RCC 7860 (cell line): ENCODE measurements around the gene CHD6.
"Not testable (repeated sequence)": the region's sequence is repeated elsewhere in the genome, so short reads cannot be mapped to it uniquely, and the experiment has no call there.

Experiments used
- DNase-seq: peaks from one replicate; pipeline ENCODE4 v3.0.0-alpha.2; 2015; ENCODE audit warnings: low spot score
- FAIRE-seq: peaks from 2 replicates; lab custom pipeline; 2012; peaks lifted over from hg19 to GRCh38; lab: Jason Lieb, UNC

The CHD6 gene

GRCh38 chr20:41544472-41544871, 73.7 kb downstream of the CHD6 start:
- DNase-seq (no peak), FAIRE-seq (peak; percentile 80)

GRCh38 chr20:41540918-41541317, 77.3 kb downstream of the CHD6 start:
- FAIRE-seq (no peak), DNase-seq (no peak)

GRCh38 chr20:41540459-41540858, 77.7 kb downstream of the CHD6 start:
- FAIRE-seq (no peak), DNase-seq (no peak)

GRCh38 chr20:41538810-41539596, 79.2 kb downstream of the CHD6 start:
- DNase-seq, result no peak
- no peak for FAIRE-seq

- FAIRE-seq, result no peak
Measured at GRCh38 chr20:41537865-41538264, 80.3 kb downstream of the CHD6 start.

GRCh38 chr20:41535551-41535950, 82.6 kb downstream of the CHD6 start:
- DNase-seq, FAIRE-seq: not testable (repeated sequence)

More at GRCh38 chr20:41537865-41538264, 80.3 kb downstream of the CHD6 start:
- DNase-seq, result no peak

- FAIRE-seq, result no peak
Measured at GRCh38 chr20:41534842-41535241, 83.3 kb downstream of the CHD6 start.

GRCh38 chr20:41534170-41534569, 84.0 kb downstream of the CHD6 start:
- FAIRE-seq, result no peak
- DNase-seq, result no peak

More at GRCh38 chr20:41534842-41535241, 83.3 kb downstream of the CHD6 start:
- no peak for DNase-seq

GRCh38 chr20:41533537-41534136, 84.5 kb downstream of the CHD6 start:
- no peak for DNase-seq
- no peak for FAIRE-seq

- no peak for FAIRE-seq
- DNase-seq, result no peak
Measured at GRCh38 chr20:41532935-41533334, 85.2 kb downstream of the CHD6 start.

GRCh38 chr20:41531518-41532275, 86.5 kb downstream of the CHD6 start:
- no peak for DNase-seq
- no peak for FAIRE-seq

- no peak for DNase-seq
- no peak for FAIRE-seq
Measured at GRCh38 chr20:41530923-41531322, 87.3 kb downstream of the CHD6 start.

GRCh38 chr20:41526327-41526726, 91.8 kb downstream of the CHD6 start:
- no peak for FAIRE-seq
- no peak for DNase-seq

GRCh38 chr20:41524980-41525613, 93.1 kb downstream of the CHD6 start:
- FAIRE-seq (no peak), DNase-seq (no peak)

GRCh38 chr20:41523857-41524256, 94.3 kb downstream of the CHD6 start:
- no peak for DNase-seq
- FAIRE-seq, result no peak

GRCh38 chr20:41513829-41514228, 104.3 kb downstream of the CHD6 start:
- FAIRE-seq, result no peak
- DNase-seq, result no peak

GRCh38 chr20:41512624-41513023, 105.6 kb downstream of the CHD6 start:
- FAIRE-seq, result no peak

GRCh38 chr20:41510847-41511450, 107.2 kb downstream of the CHD6 start:
- FAIRE-seq, result no peak
- no peak for DNase-seq

More at GRCh38 chr20:41512624-41513023, 105.6 kb downstream of the CHD6 start:
- DNase-seq, result no peak

GRCh38 chr20:41510224-41510623, 108.0 kb downstream of the CHD6 start:
- no peak for DNase-seq
- no peak for FAIRE-seq

GRCh38 chr20:41509316-41510200, 108.6 kb downstream of the CHD6 start:
- no peak for FAIRE-seq
- DNase-seq, result no peak
